Stimulated activated CD4-positive, alpha-beta T cell treated with anti-CD3 and anti-CD28 coated beads, Interleukin-1b, Interleukin-23, amount 100 ng/mL, for 24 hours (primary cell): Measurements from ENCODE around the gene NOTCH4.
A peak's percentile ranks its signal among the peaks of the same experiment; 100 is the strongest.
"Not testable (repeated sequence)": the region's sequence is repeated elsewhere in the genome, so short reads cannot be mapped to it uniquely, and the experiment has no call there.

Experiments used
- DNase-seq, 4 experiments: peaks; one replicate each; pipeline ENCODE4 v3.0.0-alpha.2; 2020; ENCODE audit warnings: low read depth in 4 of 4, low spot score in 1 of 4

Gene NOTCH4

GRCh38 chr6:32218167-32218566 is 5.7 kb downstream of the NOTCH4 start:
- no peak for DNase-seq

GRCh38 chr6:32216998-32217397 is 6.9 kb downstream of the NOTCH4 start:
- DNase-seq = no peak

DNA sequence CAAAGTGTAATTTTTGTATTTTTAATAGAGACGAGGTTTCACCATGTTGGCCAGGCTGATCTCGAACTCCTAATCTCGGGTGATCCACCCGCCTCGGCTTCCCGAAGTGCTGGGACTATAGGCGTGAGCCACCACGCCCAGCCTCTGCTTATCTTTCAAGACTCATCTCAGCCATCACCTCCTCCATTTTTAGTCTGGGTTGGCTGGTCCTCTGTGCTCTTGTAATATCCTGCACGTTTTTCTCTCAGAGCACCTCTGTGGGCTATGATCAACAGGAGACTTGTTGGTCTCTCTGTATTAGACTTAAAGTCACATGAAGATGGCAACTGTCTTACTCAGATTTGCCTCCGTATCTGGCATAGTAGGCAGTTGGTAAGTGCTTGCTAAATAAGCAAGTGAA is 7.6 kb downstream of the NOTCH4 start:
- no peak for DNase-seq

DNA sequence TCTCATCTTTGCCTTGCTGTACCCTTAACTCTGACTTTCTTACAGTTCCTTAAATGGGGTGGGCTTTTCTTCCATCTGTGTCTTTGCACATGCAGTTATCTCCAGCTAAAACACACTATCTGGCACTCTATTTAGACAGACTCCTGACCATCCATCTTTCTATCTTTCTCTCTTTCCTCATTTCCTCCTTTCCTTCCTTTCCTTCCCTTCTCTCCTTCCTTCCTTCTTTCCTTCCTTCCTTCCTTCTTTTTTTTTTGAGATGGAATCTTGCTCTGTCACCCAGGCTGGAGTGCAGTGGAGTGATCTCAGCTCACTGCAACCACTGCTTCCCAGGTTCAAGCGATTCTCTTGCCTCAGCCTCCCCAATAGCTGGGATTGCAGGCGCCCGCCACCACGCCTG is 8.2 kb downstream of the NOTCH4 start:
- DNase-seq = no peak

DNA sequence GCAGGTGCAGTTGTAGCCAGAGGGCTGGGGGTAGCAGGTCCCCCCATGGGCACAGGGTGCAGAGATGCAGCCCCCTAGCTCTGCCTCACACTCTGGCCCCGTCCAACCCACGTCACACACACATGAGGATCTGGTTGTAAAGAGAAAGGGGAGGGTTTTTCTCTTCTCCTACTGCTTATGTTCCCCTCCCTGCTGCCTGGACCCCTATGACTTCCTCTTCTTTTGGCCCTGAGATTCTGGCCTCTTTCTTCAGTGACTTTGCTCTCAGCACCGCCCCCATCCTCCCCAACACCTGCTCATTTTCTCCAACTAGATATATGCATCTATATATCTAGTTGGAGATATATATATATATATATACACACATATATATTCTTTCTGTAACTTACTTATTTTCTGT is 9.7 kb downstream of the NOTCH4 start:
- no peak for DNase-seq

- DNase-seq = no peak
These were observed 10.2 kb downstream of the NOTCH4 start for GRCh38 chr6:32213649-32214048.

DNA sequence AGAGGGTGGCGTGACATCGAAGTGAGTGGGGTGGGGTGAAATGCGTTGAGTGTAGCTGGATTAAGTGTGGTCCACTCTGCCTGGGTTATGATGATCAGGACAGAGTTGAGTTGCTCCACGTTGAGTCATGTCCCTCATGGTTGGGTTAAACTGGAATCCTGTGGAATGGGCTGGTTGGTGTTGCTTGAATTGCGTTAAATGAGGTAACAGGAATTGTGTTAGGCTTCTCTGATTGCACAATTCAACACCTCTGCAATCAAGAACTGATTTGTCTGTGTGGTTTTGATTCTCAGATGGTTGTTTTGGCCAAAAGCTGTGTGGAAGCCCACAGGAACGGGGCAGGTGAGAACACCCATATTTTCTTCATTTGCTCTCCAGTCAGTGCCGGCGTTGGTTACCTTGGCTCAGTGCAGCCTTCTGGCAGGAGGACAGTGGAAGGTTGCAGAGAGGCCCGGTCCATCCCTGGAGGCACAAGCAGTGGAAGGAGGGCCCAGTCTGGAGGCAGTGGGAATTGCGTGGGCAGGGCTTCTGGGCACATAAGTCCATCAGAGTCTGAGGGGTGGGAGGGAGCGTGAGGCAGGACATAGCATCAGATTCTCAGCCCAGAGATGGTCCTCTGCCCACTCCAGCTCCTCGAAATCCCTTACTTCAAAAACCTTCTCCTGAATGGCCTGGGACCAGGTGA is 11.6 kb downstream of the NOTCH4 start:
- DNase-seq = no peak

DNA sequence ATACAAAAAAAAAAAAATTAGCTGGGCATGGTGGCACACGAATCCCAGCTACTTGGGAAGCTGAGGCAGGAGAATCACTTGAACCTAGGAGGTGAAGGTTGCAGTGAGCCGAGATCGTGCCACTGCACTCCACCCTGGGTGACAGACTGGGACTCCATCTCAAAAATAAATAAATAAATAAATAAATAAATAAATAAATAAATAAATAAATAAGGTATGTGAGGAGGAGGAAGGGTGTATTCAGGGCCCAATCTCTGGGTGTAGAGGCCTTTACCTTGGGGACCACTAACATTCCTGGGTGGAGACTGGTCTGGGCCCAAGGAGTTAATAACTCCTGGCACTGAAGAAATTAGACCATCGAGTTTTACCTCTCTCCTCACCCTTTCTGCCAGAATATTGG is 12.4 kb downstream of the NOTCH4 start:
- DNase-seq = not testable (repeated sequence)

DNA sequence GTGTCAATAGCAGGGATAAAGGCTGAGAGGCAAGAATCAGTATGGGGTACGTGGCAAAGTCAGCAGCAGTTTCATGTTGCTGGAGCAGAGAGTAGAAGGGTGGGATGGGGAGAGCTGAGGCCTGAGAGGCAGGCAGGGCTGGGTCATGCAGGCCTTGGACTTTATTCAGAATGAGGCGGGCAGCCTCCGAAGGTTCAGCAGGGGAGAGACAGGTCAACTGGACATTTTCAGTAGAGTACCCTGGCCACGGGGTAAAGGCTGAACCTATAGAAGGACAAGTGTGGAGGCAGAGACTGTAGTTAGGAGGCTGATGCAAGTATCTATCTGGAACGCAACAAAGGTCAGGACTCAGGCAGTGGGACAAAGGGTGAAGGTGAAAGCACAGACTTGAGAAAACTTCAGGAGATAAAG is 13.7 kb downstream of the NOTCH4 start:
- no peak for DNase-seq

GRCh38 chr6:32208996-32209395 is 14.9 kb downstream of the NOTCH4 start:
- DNase-seq = no peak

- no peak for DNase-seq
These were observed 19.6 kb downstream of the NOTCH4 start for GRCh38 chr6:32204268-32204715.

DNA sequence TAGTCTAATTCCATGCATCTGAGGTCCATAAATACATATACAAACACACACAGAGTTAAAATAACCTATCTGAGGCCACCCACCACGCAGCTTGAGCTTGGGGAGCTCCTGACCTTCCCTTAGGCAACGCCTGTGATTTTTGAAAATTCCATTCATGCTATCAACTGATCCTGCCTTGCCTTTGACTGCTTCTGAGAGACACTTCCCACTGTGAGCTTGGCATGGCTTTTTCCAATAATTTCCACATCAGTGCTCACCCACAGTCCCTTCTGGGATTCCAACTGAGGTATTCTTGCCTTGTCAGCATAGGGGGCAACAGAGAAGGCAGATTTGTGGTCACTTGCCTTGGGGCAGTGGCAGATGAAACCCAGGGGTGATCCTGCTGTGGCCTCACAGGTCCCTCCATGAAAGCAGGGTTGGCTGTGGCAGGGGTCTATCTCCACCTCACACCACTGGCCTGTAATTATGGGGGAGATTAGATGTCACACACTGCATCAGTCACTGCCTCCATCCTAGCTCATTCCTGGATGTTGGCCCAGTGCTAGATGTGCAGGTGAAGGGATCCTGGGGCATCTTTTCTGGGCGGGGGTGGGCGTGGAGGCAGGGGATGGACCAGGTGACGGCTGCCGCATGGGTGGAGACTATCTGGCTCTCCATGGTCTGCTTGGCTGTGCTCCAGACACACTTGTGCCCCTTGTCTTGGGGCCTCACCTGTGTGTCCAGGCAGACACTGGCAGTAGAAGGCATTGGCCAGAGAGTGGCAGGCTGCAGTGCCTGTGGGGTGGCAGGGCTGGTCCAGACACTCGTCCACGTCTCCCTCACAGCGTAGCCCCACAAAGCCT is 20.2 kb downstream of the NOTCH4 start:
- DNase-seq = no peak

DNA sequence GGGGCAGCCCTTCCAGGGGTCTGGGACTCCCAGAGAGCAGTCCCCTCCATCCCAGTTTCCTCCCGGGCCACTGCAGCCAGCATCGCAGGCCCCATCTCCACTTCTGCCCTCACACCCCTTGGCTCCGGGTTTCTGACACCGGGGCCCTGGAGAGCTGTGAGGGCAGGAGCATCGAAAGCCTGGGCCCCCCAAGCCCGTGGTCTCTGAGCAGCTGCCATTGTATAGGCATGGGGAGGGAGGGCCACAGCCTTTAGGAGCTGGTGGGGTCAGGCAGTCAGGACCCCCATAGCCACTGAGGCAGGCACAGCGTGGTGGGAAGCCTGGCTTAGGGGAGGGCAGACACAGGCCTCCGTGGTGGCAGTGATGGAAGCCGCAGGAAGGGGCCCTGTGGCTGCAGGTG is 21.7 kb downstream of the NOTCH4 start:
- no peak for DNase-seq

- no peak for DNase-seq
These were observed 23.0 kb downstream of the NOTCH4 start for GRCh38 chr6:32200711-32201475.

- DNase-seq = no peak
These were observed 25.0 kb downstream of the NOTCH4 start for GRCh38 chr6:32198866-32199265.

- DNase-seq = no peak
These were observed 25.5 kb downstream of the NOTCH4 start for GRCh38 chr6:32198345-32198696.

DNA sequence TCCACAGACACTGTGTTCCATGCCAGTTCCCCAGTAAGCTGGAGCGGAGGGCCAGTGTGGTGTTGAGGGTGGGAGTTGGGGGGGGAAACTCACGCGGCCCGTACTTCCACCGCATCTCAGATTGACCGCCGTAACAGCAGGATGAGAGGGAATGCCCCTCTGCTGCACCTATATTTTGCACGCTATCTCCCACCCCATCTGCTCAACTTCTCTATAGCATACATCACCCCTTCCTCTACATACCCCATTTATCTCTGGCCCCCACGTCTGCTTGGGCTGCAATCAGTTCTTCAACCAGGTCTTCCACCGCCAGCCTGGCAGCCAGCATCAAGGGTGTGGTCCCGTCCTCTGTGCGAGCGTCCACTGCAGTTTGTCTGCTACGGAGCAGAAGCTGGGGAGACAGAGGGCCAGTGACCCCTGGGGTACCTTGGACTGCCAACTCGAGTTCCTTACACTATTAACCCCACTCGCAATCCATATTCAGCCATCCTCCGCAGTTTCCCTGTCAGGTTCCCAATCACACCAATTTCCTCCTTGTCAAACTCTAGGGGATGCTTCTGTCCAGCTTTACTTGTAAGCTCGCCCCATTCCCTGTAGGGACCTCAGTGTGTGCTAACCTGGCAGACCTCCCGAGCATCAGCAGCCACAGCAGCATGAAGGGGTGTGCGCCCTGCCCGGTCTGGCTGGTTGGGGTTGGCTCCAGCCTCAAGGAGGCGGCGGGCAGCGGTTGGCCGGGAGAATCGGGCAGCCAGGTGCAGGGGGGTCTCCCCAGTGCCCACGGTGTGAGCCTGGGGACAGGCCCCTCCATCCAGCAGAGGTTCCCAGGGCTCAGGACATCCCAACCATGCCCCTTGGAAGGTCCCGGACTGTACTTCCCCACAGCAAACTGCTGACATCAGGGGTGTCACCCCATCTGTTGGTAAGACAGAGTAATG is 26.9 kb downstream of the NOTCH4 start:
- DNase-seq = no peak

- peak in 2 of 4 experiments; percentile 43 to 62 for DNase-seq
These were observed 27.8 kb downstream of the NOTCH4 start for GRCh38 chr6:32195902-32196681.

GRCh38 chr6:32195652-32195901 is 28.3 kb downstream of the NOTCH4 start:
- DNase-seq = peak; percentile 100
